Activated CD8-positive, alpha-beta memory T cell treated with anti-CD3 and anti-CD28 coated beads for 36 hours (primary cell): Measurements from ENCODE around the gene CROCC2. TPM values are rescaled to one million over a fixed set of nuclear protein-coding genes. Genes with fewer than 3 reads are reported as not detected.

Source experiments
- CTCF ChIA-PET: fragments of 350-600 bp; sonication (Branson Sonifier 250); formaldehyde crosslinking; loops from one replicate; lab custom pipeline; 2021; ENCODE audit warnings: antibody characterized with exemption; lab: Charles Lee
- POLR2A ChIA-PET: fragments of 350-600 bp; sonication (Branson Sonifier 250); formaldehyde crosslinking; loops from one replicate; lab custom pipeline; 2021; ENCODE audit warnings: antibody characterized with exemption; lab: Charles Lee
- total RNA-seq, 2 experiments: library from RNA; stranded (reverse); gene quantifications; one replicate each; pipeline ENCODE4 v1.2.3, GENCODE V29; 2021

The CROCC2 gene
- total RNA-seq, 2 experiments from 2014 or later: not detected

- CTCF ChIA-PET: no interaction called here
These were observed 54.3 kb downstream of the CROCC2 start for GRCh38 chr2:240960309-240960970.

GRCh38 chr2:240960971-240961876, 55.1 kb downstream of the CROCC2 start:
- CTCF ChIA-PET: no interaction called here
- POLR2A ChIA-PET: no interaction called here

More at GRCh38 chr2:240960309-240960970, 54.3 kb downstream of the CROCC2 start:
- POLR2A ChIA-PET: no interaction called here

- ChIA-PET POLR2A (no interaction called here), CTCF (no interaction called here)
These were observed 55.8 kb downstream of the CROCC2 start for GRCh38 chr2:240961910-240962299.

GRCh38 chr2:240962300-240963064, 56.3 kb downstream of the CROCC2 start:
- ChIA-PET POLR2A (no interaction called here), CTCF (no interaction called here)

- CTCF ChIA-PET: no interaction called here
- POLR2A ChIA-PET: no interaction called here
These were observed 57.1 kb downstream of the CROCC2 start for GRCh38 chr2:240963065-240963867.

- CTCF ChIA-PET: no interaction called here
- POLR2A ChIA-PET: no interaction called here
These were observed 58.0 kb downstream of the CROCC2 start for GRCh38 chr2:240963868-240964703.

DNA sequence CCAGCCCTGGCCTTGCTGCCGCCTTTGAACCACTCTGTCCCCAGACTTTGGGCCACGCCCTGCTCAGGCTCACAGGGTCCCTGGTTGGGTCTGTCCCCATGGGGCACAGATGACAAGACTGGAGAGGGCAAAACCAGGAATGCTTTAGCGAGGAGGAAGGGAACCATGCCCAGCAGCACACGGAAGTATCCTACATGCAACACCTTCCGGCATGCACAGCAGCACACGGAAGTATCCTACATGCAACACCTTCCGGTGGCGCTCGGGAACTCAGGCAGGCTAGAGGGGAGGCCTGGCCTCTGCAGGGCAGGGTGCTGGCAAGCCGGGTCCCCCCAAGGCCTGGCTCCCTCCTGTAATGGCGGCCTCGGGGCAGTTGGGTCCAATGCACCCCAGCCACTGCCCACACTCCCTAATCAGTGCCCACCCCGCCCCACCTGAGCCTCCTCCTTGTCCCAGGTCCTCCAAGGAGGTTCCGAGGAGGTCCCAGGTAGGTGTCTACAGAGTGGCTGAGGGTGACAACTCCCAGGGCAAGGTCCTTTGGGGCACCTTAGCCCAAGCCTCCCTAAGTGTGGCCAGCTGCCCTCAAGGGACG, 58.7 kb downstream of the CROCC2 start:
- ChIA-PET POLR2A (no interaction called here), CTCF (no interaction called here)

- POLR2A ChIA-PET: no interaction called here
- CTCF ChIA-PET: no interaction called here
These were observed 59.3 kb downstream of the CROCC2 start for GRCh38 chr2:240965296-240965904.

DNA sequence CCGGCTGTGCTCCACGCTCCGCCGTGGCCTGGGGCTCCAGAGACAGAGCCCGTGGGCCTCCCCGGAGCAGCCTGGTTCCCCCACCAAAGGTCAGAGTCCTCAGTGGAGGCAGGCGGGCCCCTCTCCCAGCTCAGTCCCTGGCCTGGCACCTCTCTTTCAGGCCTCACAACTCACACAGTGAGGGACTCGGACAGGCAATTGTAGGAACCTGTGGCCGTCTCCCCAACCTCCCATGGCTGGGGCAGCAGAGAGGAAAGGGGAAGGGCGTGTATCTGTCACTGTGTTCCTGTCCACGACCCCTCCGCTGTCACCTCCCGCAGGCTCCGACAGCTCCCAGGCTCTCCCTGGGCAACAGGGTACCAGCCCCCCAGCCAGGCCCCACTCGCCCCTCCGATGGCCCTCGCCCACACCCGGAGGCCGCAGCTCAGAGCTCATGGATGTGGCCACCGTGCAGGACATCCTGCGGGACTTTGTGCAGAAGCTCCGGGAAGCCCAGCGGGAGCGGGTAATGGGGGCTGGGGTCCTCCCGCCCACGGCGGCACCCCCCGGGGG, 59.8 kb downstream of the CROCC2 start:
- CTCF ChIA-PET: no interaction called here

DNA sequence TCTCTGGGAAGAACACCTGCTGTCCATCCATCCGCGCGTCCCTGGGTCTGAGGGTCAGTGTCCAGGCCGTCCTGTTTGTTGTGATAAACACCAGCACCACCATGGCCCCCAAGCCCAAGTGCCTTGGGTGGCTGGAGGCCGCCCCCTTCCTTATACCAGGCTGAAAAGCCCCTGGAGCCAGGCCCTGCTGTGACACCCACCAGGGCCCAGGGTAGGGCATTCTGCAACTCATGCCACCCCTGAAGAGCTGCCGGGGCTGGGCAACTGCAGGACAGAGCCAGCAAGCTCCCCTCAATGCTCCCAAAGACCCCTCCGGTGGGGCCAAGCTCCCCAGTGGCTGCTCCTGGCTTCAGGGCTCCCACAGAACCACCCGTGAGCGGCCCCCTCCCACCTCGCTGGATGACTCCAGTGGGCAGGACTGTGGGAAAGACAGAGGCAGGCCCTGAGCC, 60.3 kb downstream of the CROCC2 start:
- CTCF ChIA-PET: no interaction called here

More for the DNA sequence above, 59.8 kb downstream of the CROCC2 start:
- POLR2A ChIA-PET: no interaction called here

GRCh38 chr2:240966906-240967680, 61.0 kb downstream of the CROCC2 start:
- POLR2A ChIA-PET: no interaction called here

More for the DNA sequence above, 60.3 kb downstream of the CROCC2 start:
- POLR2A ChIA-PET: no interaction called here

GRCh38 chr2:240967681-240968621, 61.8 kb downstream of the CROCC2 start:
- ChIA-PET CTCF (no interaction called here), POLR2A (no interaction called here)

More at GRCh38 chr2:240966906-240967680, 61.0 kb downstream of the CROCC2 start:
- CTCF ChIA-PET: no interaction called here

- ChIA-PET CTCF (no interaction called here), POLR2A (no interaction called here)
These were observed 62.8 kb downstream of the CROCC2 start for GRCh38 chr2:240968731-240969624.

DNA sequence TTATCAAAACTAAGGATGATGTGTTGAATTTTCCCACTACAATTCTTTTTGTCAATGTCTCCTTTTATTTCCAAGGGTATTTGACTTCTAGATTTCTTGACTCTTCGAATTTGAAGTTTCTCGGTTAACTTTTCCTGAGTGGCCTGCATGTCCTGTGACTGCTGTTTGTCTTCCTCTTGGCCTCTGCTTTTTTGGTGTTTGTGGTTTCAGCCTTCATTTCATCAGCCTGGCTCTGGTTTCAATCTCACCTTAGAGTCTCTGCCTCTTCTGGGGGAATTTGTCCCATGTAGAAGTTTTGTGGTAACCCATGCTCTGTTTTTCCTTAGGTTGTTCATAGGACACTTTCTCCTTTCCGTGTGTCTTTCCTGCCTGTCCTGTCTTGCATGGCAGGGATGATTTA, 64.0 kb downstream of the CROCC2 start:
- POLR2A ChIA-PET: no interaction called here
- CTCF ChIA-PET: no interaction called here
